CD4-positive, alpha-beta T cell treated with Interleukin-6 for 4 hours (primary cell): ENCODE measurements around the gene PTGFRN.
"Not testable (repeated sequence)": the region's sequence is repeated elsewhere in the genome, so short reads cannot be mapped to it uniquely, and the experiment has no call there.

ENCODE experiments used
- DNase-seq: peaks from one replicate; pipeline ENCODE4 v3.0.0-alpha.2; 2020; ENCODE audit warnings: mixed read lengths

The PTGFRN gene

GRCh38 chr1:116945996-116946395, 36.3 kb downstream of the PTGFRN start:
- no peak for DNase-seq

- no peak for DNase-seq
Measured at GRCh38 chr1:116947092-116947860, 37.6 kb downstream of the PTGFRN start.

- DNase-seq = no peak
Measured at GRCh38 chr1:116948046-116948445, 38.3 kb downstream of the PTGFRN start.

- no peak for DNase-seq
Measured at GRCh38 chr1:116948642-116949041, 38.9 kb downstream of the PTGFRN start.

GRCh38 chr1:116949213-116949985, 39.7 kb downstream of the PTGFRN start:
- no peak for DNase-seq

GRCh38 chr1:116950517-116951199, 40.9 kb downstream of the PTGFRN start:
- DNase-seq = no peak

- DNase-seq = no peak
Measured at GRCh38 chr1:116951200-116951935, 41.7 kb downstream of the PTGFRN start.

- no peak for DNase-seq
Measured at GRCh38 chr1:116952738-116953275, 43.1 kb downstream of the PTGFRN start.

GRCh38 chr1:116954440-116954839, 44.7 kb downstream of the PTGFRN start:
- DNase-seq = no peak

GRCh38 chr1:116956378-116956777, 46.7 kb downstream of the PTGFRN start:
- no peak for DNase-seq

GRCh38 chr1:116957646-116958045, 47.9 kb downstream of the PTGFRN start:
- DNase-seq = no peak

GRCh38 chr1:116958110-116958509, 48.4 kb downstream of the PTGFRN start:
- no peak for DNase-seq

- no peak for DNase-seq
Measured at GRCh38 chr1:116958977-116959376, 49.3 kb downstream of the PTGFRN start.

- no peak for DNase-seq
Measured at GRCh38 chr1:116961606-116962005, 51.9 kb downstream of the PTGFRN start.

- DNase-seq = peak; percentile 19
Measured at GRCh38 chr1:116962987-116963639, 53.4 kb downstream of the PTGFRN start.

GRCh38 chr1:116966791-116967190, 57.1 kb downstream of the PTGFRN start:
- no peak for DNase-seq

GRCh38 chr1:116968724-116969123, 59.0 kb downstream of the PTGFRN start:
- DNase-seq = no peak

- no peak for DNase-seq
Measured at GRCh38 chr1:116971258-116971860, 61.6 kb downstream of the PTGFRN start.

- no peak for DNase-seq
Measured at GRCh38 chr1:116971965-116972673, 62.4 kb downstream of the PTGFRN start.

GRCh38 chr1:116972674-116973030, 62.9 kb downstream of the PTGFRN start:
- no peak for DNase-seq

GRCh38 chr1:116980309-116980708, 70.6 kb downstream of the PTGFRN start:
- not testable (repeated sequence) for DNase-seq
